Kidney (tissue), 14 donors: ENCODE measurements around the gene CTNNA2. TPM values are rescaled to one million over a fixed set of nuclear protein-coding genes. Genes with fewer than 3 reads are reported as not detected.

ENCODE experiments used
- DNase-seq, 5 donors: peaks; one replicate each; pipeline ENCODE4 v3.0.0-alpha.2; 2013 to 2020
- FAIRE-seq: peaks from 2 replicates; lab custom pipeline; 2012; peaks lifted over from hg19 to GRCh38; lab: Jason Lieb, UNC
- H3K27ac ChIP-seq, 2 donors: one replicate each; pipeline ENCODE4 v1.7.0; 2013; ENCODE audit warnings: low read depth in 2 of 2, low read length in 2 of 2, inconsistent platforms in 1 of 2
- H3K27me3 ChIP-seq: one replicate; pipeline ENCODE4 v1.7.1; 2013; ENCODE audit warnings: low read length, inconsistent platforms; ENCODE audit not compliant: control insufficient read depth, insufficient read depth
- H3K36me3 ChIP-seq, 3 donors: one replicate each; pipeline versions ENCODE4 v1.7.0 to v1.7.1; 2013; ENCODE audit warnings: low read length in 3 of 3, control low read depth in 1 of 3, inconsistent platforms in 1 of 3; ENCODE audit not compliant: insufficient read depth in 3 of 3, control insufficient read depth in 2 of 3
- H3K4me1 ChIP-seq, 3 donors: one replicate each; pipeline versions ENCODE4 v1.7.0 to v1.7.1; 2013; ENCODE audit warnings: low read length in 3 of 3, inconsistent platforms in 1 of 3, low read depth in 1 of 3; ENCODE audit not compliant: control insufficient read depth in 2 of 3, insufficient read depth in 2 of 3
- H3K4me3 ChIP-seq, 3 donors: one replicate each; pipeline versions ENCODE4 v1.7.0 to v1.8.1; 2013; ENCODE audit warnings: low read length in 3 of 3, control low read depth in 1 of 3, inconsistent platforms in 1 of 3
- H3K9ac ChIP-seq, 3 donors: one replicate each; pipeline versions ENCODE4 v1.7.0 to v1.7.1; 2013; ENCODE audit warnings: low read length in 3 of 3, control low read depth in 1 of 3, inconsistent platforms in 1 of 3
- H3K9me3 ChIP-seq, 3 donors: one replicate each; pipeline versions ENCODE4 v1.7.0 to v1.7.1; 2013; ENCODE audit warnings: low read length in 3 of 3, control low read depth in 1 of 3, inconsistent platforms in 1 of 3; ENCODE audit not compliant: control insufficient read depth in 2 of 3, insufficient read depth in 1 of 3
- CTCF ChIP-seq: IDR thresholded peaks from 3 replicates; pipeline ENCODE4 v1.5.1; 2012; ENCODE audit warnings: mild to moderate bottlenecking, moderate library complexity, borderline replicate concordance; ENCODE audit not compliant: insufficient read depth; ENCODE audit errors: extremely low read depth
- intact Hi-C: fragments of 100-400 bp; cut with DNase I; formaldehyde crosslinking; loops from one replicate; pipeline ENCODE4 v1.11.1; 2022
- polyA plus RNA-seq: library from polyadenylated mRNA; stranded (reverse); fragments of 350-450 nt; fragmentation: Illumina TruSeq; extraction: RNeasy Lipid Tissue Mini Kit (QIAGEN cat#74804); gene quantifications from one replicate; pipeline ENCODE4 v1.2.3, GENCODE V29; 2014; ENCODE audit warnings: low read depth, low replicate concordance; ENCODE audit not compliant: insufficient read depth
- total RNA-seq: library from RNA; stranded (reverse); fragmentation: NEBNext Ultra II Directional; extraction: Animal tissue kit (Norgen Biotek cat#: 25700); gene quantifications from one replicate; pipeline ENCODE4 v1.2.1, GENCODE V29; 2021
- donor health status: control.
- donor health status: control.
- donor health status: control.
- donor health status: control.
- donor health status: control.
- donor health status: DM: yes; HTN: yes; CAD: no.
- donor health status: Normal renal cell carcinoma (clear cell type).

CTNNA2 gene
- total and polyA plus RNA-seq, 2 donors from 2014 or later: 0.47 TPM; not detected in 1

- TF ChIP-seq CTCF: no peak
- H3K4me1 ChIP-seq: no peaks in the 10 kb centered on the region
- DNase-seq (peak in 3 of 5 donors; percentile 44 to 90 (median 80)), FAIRE-seq (no peak)
- H3K9me3 ChIP-seq: no peaks in the 10 kb centered on the region
- H3K27me3 ChIP-seq: no peaks in the 10 kb centered on the region
- intact Hi-C loops: no loop called here
- H3K36me3 ChIP-seq: no peaks in the 10 kb centered on the region
- H3K9ac ChIP-seq: no peak overlapping the region
- H3K27ac ChIP-seq: no peak overlapping the region
- no peak overlapping the region for H3K4me3 ChIP-seq
Measured at GRCh38 chr2:80568011-80568410, 1055.2 kb downstream of the CTNNA2 start.

- no peak overlapping the region for H3K27ac ChIP-seq
- no peak for FAIRE-seq
- intact Hi-C loops: no loop called here
- no peaks in the 10 kb centered on the region for H3K27me3 ChIP-seq
- H3K9ac ChIP-seq: no peak overlapping the region
- H3K9me3 ChIP-seq: no peaks in the 10 kb centered on the region
- TF ChIP-seq CTCF: no peak
- DNase-seq: no peak
- H3K4me1 ChIP-seq: no peaks in the 10 kb centered on the region
- H3K36me3 ChIP-seq: no peaks in the 10 kb centered on the region
- no peak overlapping the region for H3K4me3 ChIP-seq
Measured at GRCh38 chr2:80573167-80573566, 1060.3 kb downstream of the CTNNA2 start.

- DNase-seq (peak in 2 of 5 donors; percentile 8 to 19), FAIRE-seq (no peak)
- intact Hi-C loops: no loop called here
- Histone ChIP-seq H3K4me1 (no peaks in the 10 kb centered on the region), H3K9ac (no peak overlapping the region), H3K36me3 (no peaks in the 10 kb centered on the region), H3K27ac (no peak overlapping the region), H3K9me3 (no peaks in the 10 kb centered on the region), H3K27me3 (no peaks in the 10 kb centered on the region), H3K4me3 (no peak overlapping the region)
- no peak for TF ChIP-seq CTCF
Measured at GRCh38 chr2:80573950-80574349, 1061.1 kb downstream of the CTNNA2 start.

GRCh38 chr2:80579756-80580155, 1066.9 kb downstream of the CTNNA2 start:
- Histone ChIP-seq H3K9ac (no peak overlapping the region), H3K4me1 (no peaks in the 10 kb centered on the region), H3K27ac (no peak overlapping the region), H3K9me3 (no peaks in the 10 kb centered on the region), H3K27me3 (no peaks in the 10 kb centered on the region), H3K4me3 (no peak overlapping the region), H3K36me3 (no peaks in the 10 kb centered on the region)
- no peak for DNase-seq
- no peak for FAIRE-seq
- TF ChIP-seq CTCF: no peak
- intact Hi-C loops: no loop called here
